ENCODE data around the gene TMEM250. TPM values are rescaled to one million over a fixed set of nuclear protein-coding genes. Genes with fewer than 3 reads are reported as not detected.

Gene TMEM250
- polyA plus RNA-seq, 1 donor (not counting 4 experiments of a cell fraction or from before 2014, with no cell fraction given): 9.9 TPM

DNA sequence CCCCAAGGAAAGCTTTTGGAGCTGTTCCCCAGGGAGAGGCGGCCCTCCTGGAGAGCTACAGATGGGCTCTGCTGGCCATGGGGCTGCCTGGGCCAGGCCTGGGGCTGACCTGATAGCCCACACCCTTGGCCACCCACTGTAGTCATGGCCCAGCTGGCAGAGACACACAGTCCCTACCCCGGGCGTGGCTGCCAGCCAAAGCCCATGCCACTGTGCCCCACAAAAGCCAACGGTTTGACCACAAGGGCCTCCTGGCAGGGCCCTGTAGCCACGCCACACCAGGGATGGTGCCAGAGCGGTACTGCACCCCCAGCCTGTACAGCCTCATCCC, 38.8 kb downstream of the TMEM250 start:
- no peak overlapping the region for H3K9ac ChIP-seq (ENCODE audit: control insufficient read depth, extremely low read depth, insufficient read depth, low read length)
- H2AFZ ChIP-seq (ENCODE audit: control insufficient read depth, low read length): no peak overlapping the region
- DNase-seq (ENCODE audit: low read depth, low spot score) (no peak), FAIRE-seq (no peak)
- TF ChIP-seq EZH2 (IDR thresholded peaks at IDR 0.05; ENCODE audit: low read length) (no peak), CTCF (optimal IDR thresholded peaks at IDR 0.05 in 1 of 3, IDR thresholded peaks at IDR 0.05 in 1 of 3, conservative IDR thresholded peaks at IDR 0.05 in 1 of 3; ENCODE audit: extremely low read depth in 1 of 3, insufficient read depth in 2 of 3, low read length in 3 of 3) (no peak)
- H3K4me1 ChIP-seq (ENCODE audit: control insufficient read depth, extremely low read depth, insufficient read depth, low read length): no peaks in the 10 kb centered on the region
- no peak overlapping the region for H3K4me2 ChIP-seq (ENCODE audit: control insufficient read depth, extremely low read depth, insufficient read depth, low read depth, low read length)
- no peaks in the 10 kb centered on the region for H3K27me3 ChIP-seq (ENCODE audit: control insufficient read depth, extremely low read depth, insufficient read depth, low read length)
- no peaks in the 10 kb centered on the region for H3K9me3 ChIP-seq (ENCODE audit: control insufficient read depth, low read depth, low read length)
- H3K79me2 ChIP-seq (ENCODE audit: control insufficient read depth, insufficient read depth, low read length): peaks cover 90% of the 10 kb centered on the region
- H3K4me3 ChIP-seq (ENCODE audit: control insufficient read depth in 2 of 3, extremely low read depth in 1 of 3, insufficient read depth in 2 of 3, low read depth in 1 of 3, low read length in 3 of 3): no peak overlapping the region
- H4K20me1 ChIP-seq (ENCODE audit: control insufficient read depth, extremely low read depth, insufficient read depth, low read length): peaks cover 31% of the 10 kb centered on the region
- H3K27ac ChIP-seq (ENCODE audit: control insufficient read depth, insufficient read depth, low read length): no peak overlapping the region
- H3K36me3 ChIP-seq (ENCODE audit: control insufficient read depth in 2 of 2, extremely low read depth in 1 of 2, insufficient read depth in 2 of 2, low read length in 2 of 2): peaks cover 6 to 15% of the 10 kb centered on the region in 2 experiments
- dilution Hi-C loops (cut with MboI; ENCODE audit: extremely low pct_ligation_motif_present, low sequenced_read_pairs): no loop called here
- no peaks in the 10 kb centered on the region for H3K9me1 ChIP-seq (ENCODE audit: control insufficient read depth, extremely low read depth, insufficient read depth, low read length)

DNA sequence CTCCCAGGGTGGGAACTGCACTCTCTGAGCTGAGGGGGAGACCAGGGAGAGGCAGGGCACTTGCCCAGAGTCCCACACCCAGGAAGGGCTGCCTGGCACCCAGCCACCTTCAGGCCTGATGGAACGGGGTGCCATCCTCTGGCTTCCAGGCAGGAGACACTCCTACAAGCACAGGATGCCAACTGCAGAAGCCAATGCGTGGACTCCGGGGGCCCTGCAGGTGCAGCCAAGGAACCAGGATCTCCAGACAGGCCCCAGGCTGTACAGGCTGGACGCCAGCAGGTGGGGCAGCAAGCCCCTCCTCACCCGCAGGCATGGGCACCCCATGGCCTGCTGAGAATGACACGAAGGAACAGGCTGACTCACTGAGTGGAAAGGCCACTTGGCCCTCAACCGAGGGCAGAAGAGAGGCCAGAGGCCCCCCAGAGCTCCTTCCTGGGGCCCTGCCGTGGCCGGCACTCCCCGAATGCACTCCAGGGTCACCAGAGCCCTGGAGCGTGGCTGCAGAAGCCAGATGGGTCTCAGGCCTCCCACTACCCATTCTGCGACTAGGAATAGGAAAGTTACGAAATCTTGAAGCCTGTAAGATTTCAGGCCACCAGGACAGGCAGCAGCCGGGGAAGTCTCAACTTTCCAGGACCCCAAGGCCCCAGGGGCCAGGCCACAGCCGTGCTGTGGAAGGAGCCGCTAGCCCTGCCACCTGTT, 39.3 kb downstream of the TMEM250 start:
- no peaks in the 10 kb centered on the region for H3K27me3 ChIP-seq (ENCODE audit: control insufficient read depth, extremely low read depth, insufficient read depth, low read length)
- no peak overlapping the region for H2AFZ ChIP-seq (ENCODE audit: control insufficient read depth, low read length)
- H3K4me2 ChIP-seq (ENCODE audit: control insufficient read depth, extremely low read depth, insufficient read depth, low read depth, low read length): no peak overlapping the region
- H3K79me2 ChIP-seq (ENCODE audit: control insufficient read depth, insufficient read depth, low read length): peaks cover 90% of the 10 kb centered on the region
- dilution Hi-C loops (cut with MboI; ENCODE audit: extremely low pct_ligation_motif_present, low sequenced_read_pairs): no loop called here
- H3K36me3 ChIP-seq (ENCODE audit: control insufficient read depth in 2 of 2, extremely low read depth in 1 of 2, insufficient read depth in 2 of 2, low read length in 2 of 2): peaks cover 7 to 12% of the 10 kb centered on the region in 2 experiments
- no peak overlapping the region for H3K27ac ChIP-seq (ENCODE audit: control insufficient read depth, insufficient read depth, low read length)
- no peak overlapping the region for H3K9ac ChIP-seq (ENCODE audit: control insufficient read depth, extremely low read depth, insufficient read depth, low read length)
- DNase-seq (ENCODE audit: low read depth, low spot score) (no peak), FAIRE-seq (no peak)
- H4K20me1 ChIP-seq (ENCODE audit: control insufficient read depth, extremely low read depth, insufficient read depth, low read length): peaks cover 31% of the 10 kb centered on the region
- no peak overlapping the region for H3K4me3 ChIP-seq (ENCODE audit: control insufficient read depth in 2 of 3, extremely low read depth in 1 of 3, insufficient read depth in 2 of 3, low read depth in 1 of 3, low read length in 3 of 3)
- no peaks in the 10 kb centered on the region for H3K4me1 ChIP-seq (ENCODE audit: control insufficient read depth, extremely low read depth, insufficient read depth, low read length)
- TF ChIP-seq CTCF (optimal IDR thresholded peaks at IDR 0.05 in 1 of 3, IDR thresholded peaks at IDR 0.05 in 1 of 3, conservative IDR thresholded peaks at IDR 0.05 in 1 of 3; ENCODE audit: extremely low read depth in 1 of 3, insufficient read depth in 2 of 3, low read length in 3 of 3): no peak
- TF ChIP-seq EZH2 (IDR thresholded peaks at IDR 0.05; ENCODE audit: low read length): no peak
- H3K9me3 ChIP-seq (ENCODE audit: control insufficient read depth, low read depth, low read length): no peaks in the 10 kb centered on the region
- no peaks in the 10 kb centered on the region for H3K9me1 ChIP-seq (ENCODE audit: control insufficient read depth, extremely low read depth, insufficient read depth, low read length)

All from keratinocyte (primary cell).